HEK293 (cell line): ENCODE data around the gene MYLK.
A peak's percentile ranks its signal among the peaks of the same experiment; 100 is the strongest.

Experiments used
- ATF2 ChIP-seq: fragments of 450-650 bp; formaldehyde crosslinking; IDR thresholded peaks from 2 replicates; pipeline ENCODE4 v1.5.1; 2016; ENCODE audit warnings: missing biosample characterization, missing genetic modification characterization, low read depth
- KLF10 ChIP-seq: fragments of 450-650 bp; IDR thresholded peaks from 2 replicates; pipeline ENCODE4 v1.5.1; 2018; ENCODE audit warnings: missing biosample characterization, mild to moderate bottlenecking, missing genetic modification characterization
- MEIS1 ChIP-seq: sonication (generic); formaldehyde crosslinking; IDR thresholded peaks from 2 replicates; pipeline ENCODE4 v1.8.1; 2022; ENCODE audit warnings: missing genetic modification reagents, mild to moderate bottlenecking, borderline replicate concordance
- OVOL3 ChIP-seq: fragments of 450-650 bp; formaldehyde crosslinking; IDR thresholded peaks from 2 replicates; pipeline ENCODE4 v1.5.1; 2016; ENCODE audit warnings: missing biosample characterization, missing genetic modification characterization
- PRDM1 ChIP-seq: fragments of 450-650 bp; formaldehyde crosslinking; IDR thresholded peaks from 2 replicates; pipeline ENCODE4; 2016; ENCODE audit warnings: missing biosample characterization, missing genetic modification characterization
- PRDM10 ChIP-seq: fragments of 450-650 bp; formaldehyde crosslinking; IDR thresholded peaks from 2 replicates; pipeline ENCODE4 v1.5.1; 2016; ENCODE audit warnings: missing biosample characterization, missing genetic modification characterization
- SCRT1 ChIP-seq: fragments of 450-650 bp; formaldehyde crosslinking; IDR thresholded peaks from 2 replicates; pipeline ENCODE4 v1.5.1; 2016; ENCODE audit warnings: missing biosample characterization, missing genetic modification characterization, borderline replicate concordance
- SCRT2 ChIP-seq: fragments of 450-650 bp; formaldehyde crosslinking; IDR thresholded peaks from 2 replicates; pipeline ENCODE4 v1.5.1; 2016; ENCODE audit warnings: missing biosample characterization, missing genetic modification characterization
- SP7 ChIP-seq: fragments of 450-650 bp; formaldehyde crosslinking; IDR thresholded peaks from 2 replicates; pipeline ENCODE4 v1.5.1; 2016; ENCODE audit warnings: missing biosample characterization, missing genetic modification characterization
- TCF7L2 ChIP-seq: IDR thresholded peaks from 2 replicates; pipeline ENCODE4 v1.6.1; 2011; ENCODE audit warnings: low read depth, mild to moderate bottlenecking, inconsistent platforms, low read length, moderate library complexity, borderline replicate concordance
- TRIM28 ChIP-seq: IDR thresholded peaks from 2 replicates; pipeline ENCODE4 v1.6.1; 2011; ENCODE audit warnings: low read length, control low read depth, borderline replicate concordance
- ZBTB21 ChIP-seq: fragments of 450-650 bp; formaldehyde crosslinking; IDR thresholded peaks from 2 replicates; pipeline ENCODE4 v1.5.1; 2017; ENCODE audit warnings: missing biosample characterization, missing genetic modification characterization
- ZNF121 ChIP-seq: fragments of 450-650 bp; formaldehyde crosslinking; IDR thresholded peaks from 2 replicates; pipeline ENCODE4 v1.5.1; 2016; ENCODE audit warnings: missing biosample characterization, missing genetic modification characterization
- ZNF132 ChIP-seq: fragments of 450-650 bp; formaldehyde crosslinking; IDR thresholded peaks from 2 replicates; pipeline ENCODE4 v1.5.1; 2017; ENCODE audit warnings: missing biosample characterization, missing genetic modification characterization, borderline replicate concordance
- ZNF138 ChIP-seq: fragments of 450-650 bp; formaldehyde crosslinking; IDR thresholded peaks from 2 replicates; pipeline ENCODE4 v1.5.1; 2016; ENCODE audit warnings: missing biosample characterization, missing genetic modification characterization, borderline replicate concordance
- ZNF174 ChIP-seq: fragments of 450-650 bp; formaldehyde crosslinking; IDR thresholded peaks from 2 replicates; pipeline ENCODE4 v1.5.0; 2017; ENCODE audit warnings: missing biosample characterization, mild to moderate bottlenecking, missing genetic modification characterization
- ZNF202 ChIP-seq: fragments of 450-650 bp; formaldehyde crosslinking; IDR thresholded peaks from 2 replicates; pipeline ENCODE4 v1.5.1; 2016; ENCODE audit warnings: missing biosample characterization, missing genetic modification characterization, borderline replicate concordance
- ZNF24 ChIP-seq: fragments of 450-650 bp; formaldehyde crosslinking; IDR thresholded peaks from 2 replicates; pipeline ENCODE4 v1.5.1; 2016; ENCODE audit warnings: missing biosample characterization, missing genetic modification characterization
- ZNF350 ChIP-seq: fragments of 450-650 bp; formaldehyde crosslinking; IDR thresholded peaks from 2 replicates; pipeline ENCODE4 v1.5.0; 2017; ENCODE audit warnings: missing biosample characterization, mild to moderate bottlenecking, missing genetic modification characterization
- ZNF362 ChIP-seq: fragments of 450-650 bp; formaldehyde crosslinking; IDR thresholded peaks from 2 replicates; pipeline ENCODE4 v1.5.1; 2016; ENCODE audit warnings: missing biosample characterization, missing genetic modification characterization
- ZNF37A ChIP-seq: fragments of 450-650 bp; IDR thresholded peaks from 2 replicates; pipeline ENCODE4 v1.5.1; 2018; ENCODE audit warnings: missing biosample characterization, missing genetic modification characterization
- ZNF426 ChIP-seq: fragments of 450-650 bp; formaldehyde crosslinking; IDR thresholded peaks from 2 replicates; pipeline ENCODE4 v1.5.1; 2017; ENCODE audit warnings: missing biosample characterization, missing genetic modification characterization, mild to moderate bottlenecking, inconsistent platforms, moderate library complexity
- ZNF501 ChIP-seq: fragments of 450-650 bp; formaldehyde crosslinking; IDR thresholded peaks from 2 replicates; pipeline ENCODE4 v1.5.1; 2016; ENCODE audit warnings: missing biosample characterization, missing genetic modification characterization
- ZNF610 ChIP-seq: fragments of 450-650 bp; formaldehyde crosslinking; IDR thresholded peaks from 2 replicates; pipeline ENCODE4 v1.5.1; 2016; ENCODE audit warnings: missing biosample characterization, missing genetic modification characterization, borderline replicate concordance
- ZNF639 ChIP-seq: fragments of 450-650 bp; formaldehyde crosslinking; IDR thresholded peaks from 2 replicates; pipeline ENCODE4 v1.5.1; 2016; ENCODE audit warnings: missing biosample characterization, missing genetic modification characterization
- ZNF701 ChIP-seq: fragments of 450-650 bp; formaldehyde crosslinking; IDR thresholded peaks from 2 replicates; pipeline ENCODE4 v1.5.1; 2016; ENCODE audit warnings: missing biosample characterization, missing genetic modification characterization
- ZNF776 ChIP-seq: fragments of 450-650 bp; formaldehyde crosslinking; IDR thresholded peaks from 2 replicates; pipeline ENCODE4 v1.5.0; 2017; ENCODE audit warnings: missing biosample characterization, missing genetic modification characterization, borderline replicate concordance
- ZNF830 ChIP-seq: fragments of 450-650 bp; IDR thresholded peaks from 2 replicates; pipeline ENCODE4 v1.5.0; 2018; ENCODE audit warnings: missing biosample characterization, missing genetic modification characterization, low read depth, mild to moderate bottlenecking, moderate library complexity
- ZSCAN5A ChIP-seq: fragments of 450-650 bp; formaldehyde crosslinking; IDR thresholded peaks from 2 replicates; pipeline ENCODE4 v1.5.1; 2016; ENCODE audit warnings: missing biosample characterization, missing genetic modification characterization
- TF ChIP-seq, protein P1 (sequence below): fragments of 450-650 bp; formaldehyde crosslinking; IDR thresholded peaks from 2 replicates; pipeline ENCODE4 v1.5.1; 2016; ENCODE audit warnings: missing biosample characterization, missing genetic modification characterization

MYLK gene

GRCh38 chr3:123584988-123585937, 298.9 kb downstream of the MYLK start, which contains the start of gene HACD2 (continued):
- TF ChIP-seq ATF2 (tag by site-specific recombination) (no peak), SP7 (peak; percentile 86), ZNF202 (tag by site-specific recombination) (no peak), ZNF426 (tag by site-specific recombination) (no peak), KLF10 (tag by site-specific recombination) (peak; percentile 52; the same call in 1 of the 2 replicates), ZNF362 (no peak), ZBTB21 (peak; percentile 41; the same call in 1 of the 2 replicates), ZNF174 (tag by site-specific recombination) (no peak), MEIS1 (CRISPR knock-in tag) (no peak), ZNF350 (tag by site-specific recombination) (no peak), ZNF610 (tag by site-specific recombination) (peak; percentile 89), ZNF776 (no peak), ZNF121 (tag by site-specific recombination) (no peak), OVOL3 (tag by site-specific recombination) (no peak), SCRT2 (no peak), ZNF24 (tag by site-specific recombination) (peak; percentile 76; the same call in 1 of the 2 replicates), TCF7L2 (no peak), ZNF701 (tag by site-specific recombination) (no peak), ZNF37A (no peak), ZNF830 (tag by site-specific recombination) (no peak), PRDM1 (tag by site-specific recombination) (no peak; the same call in 1 of the 2 replicates), TRIM28 (no peak), ZSCAN5A (tag by site-specific recombination) (no peak), ZNF138 (no peak), PRDM10 (peak; percentile 100), ZNF132 (no peak), ZNF639 (tag by site-specific recombination) (peak; percentile 76; the same call in 1 of the 2 replicates), SCRT1 (tag by site-specific recombination) (no peak), ZNF501 (tag by site-specific recombination) (peak; percentile 64; the same call in 1 of the 2 replicates)
- TF ChIP-seq, protein P1, sequence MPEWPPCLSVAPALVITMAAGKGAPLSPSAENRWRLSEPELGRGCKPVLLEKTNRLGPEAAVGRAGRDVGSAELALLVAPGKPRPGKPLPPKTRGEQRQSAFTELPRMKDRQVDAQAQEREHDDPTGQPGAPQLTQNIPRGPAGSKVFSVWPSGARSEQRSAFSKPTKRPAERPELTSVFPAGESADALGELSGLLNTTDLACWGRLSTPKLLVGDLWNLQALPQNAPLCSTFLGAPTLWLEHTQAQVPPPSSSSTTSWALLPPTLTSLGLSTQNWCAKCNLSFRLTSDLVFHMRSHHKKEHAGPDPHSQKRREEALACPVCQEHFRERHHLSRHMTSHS = no peak
